HG03354 (cell line): ENCODE measurements around the gene ASB16.

ENCODE experiments used
- ATAC-seq: cut with Tn5 transposase; IDR thresholded peaks from one replicate; pipeline ENCODE4 v1.9.1; 2021; ENCODE audit warnings: mild to moderate bottlenecking; ENCODE audit not compliant: unreplicated experiment, poor library complexity, severe bottlenecking

Gene ASB16

GRCh38 chr17:44219616-44220212 is 49.2 kb downstream of the ASB16 start, which contains the start of gene UBTF:
UBTF (minus strand) TSS chr17:44219675; CDS start chr17:44218229, 1,446 bp downstream.
- peak; percentile 14 for ATAC-seq

GRCh38 chr17:44220213-44221083 is 49.9 kb downstream of the ASB16 start:
- no peak for ATAC-seq

GRCh38 chr17:44221084-44221861 is 50.8 kb downstream of the ASB16 start:
- no peak for ATAC-seq

- ATAC-seq, result no peak
Observed at GRCh38 chr17:44221862-44222111, 51.3 kb downstream of the ASB16 start.

- no peak for ATAC-seq
Observed at GRCh38 chr17:44222112-44222869, 51.8 kb downstream of the ASB16 start.

GRCh38 chr17:44223541-44224071 is 53.1 kb downstream of the ASB16 start:
- ATAC-seq, result no peak
